ENCODE results near the gene JPT2. TPM values are rescaled to one million over a fixed set of nuclear protein-coding genes. Genes with fewer than 3 reads are reported as not detected.
"Not testable (repeated sequence)": the region's sequence is repeated elsewhere in the genome, so short reads cannot be mapped to it uniquely, and the experiment has no call there.

Gene JPT2
- polyA plus RNA-seq, 2 of the 4 experiments (the other 2 are of a cell fraction), result 97.6 to 139 TPM

GRCh38 chr16:1698680-1699079 is 20.6 kb downstream of the JPT2 start:
- FAIRE-seq (no peak), DNase-seq (ENCODE audit: low read depth in 1 of 2, low spot score in 1 of 2) (no peak), ATAC-seq (no peak)
- no peaks in the 10 kb centered on the region for H3K9me3 ChIP-seq
- no peak for TF ChIP-seq KDM1A (IDR thresholded peaks at IDR 0.05; ENCODE audit: low read depth)
- TF ChIP-seq SMC3 (IDR thresholded peaks at IDR 0.05), result no peak
- TF ChIP-seq REST (IDR thresholded peaks at IDR 0.05), result no peak
- no peak for TF ChIP-seq CBX2 (IDR thresholded peaks at IDR 0.05; ENCODE audit: borderline replicate concordance, low read depth)
- no peak for TF ChIP-seq HOXB13 (CRISPR knock-in tag; IDR thresholded peaks at IDR 0.05; ENCODE audit: low read depth)
- TF ChIP-seq JUN (IDR thresholded peaks at IDR 0.05), result no peak
- TF ChIP-seq MAZ (IDR thresholded peaks at IDR 0.05; ENCODE audit: borderline replicate concordance, low read depth, low read length), result no peak
- no peak for TF ChIP-seq CTCF (IDR thresholded peaks at IDR 0.05)
- 95% methylated on average over 10 of the region's 10 CpGs for WGBS (ENCODE audit: missing lambda C conversion rate)
- no peak overlapping the region for H3K4me3 ChIP-seq
- no peak overlapping the region for H3K4me2 ChIP-seq
- ChIA-PET POLR2A (no interaction called here), CTCF (interaction anchor here (0.7 kb wide), 1 partner anchor 67 kb away, joined by 3 read pairs; no protein-coding TSS in a partner anchor)
- H3K27ac ChIP-seq, result no peak overlapping the region
- no peaks in the 10 kb centered on the region for H3K4me1 ChIP-seq

GRCh38 chr16:1700246-1700645 is 22.2 kb downstream of the JPT2 start:
- no peak overlapping the region for H3K4me2 ChIP-seq
- no peak overlapping the region for H3K4me3 ChIP-seq
- WGBS (ENCODE audit: missing lambda C conversion rate), result 82% methylated on average over 3 of the region's 3 CpGs
- no peak for DNase-seq (ENCODE audit: low read depth in 1 of 2, low spot score in 1 of 2)
- ATAC-seq, result no peak
- no peak overlapping the region for H3K27ac ChIP-seq
- FAIRE-seq, result no peak
- no peaks in the 10 kb centered on the region for H3K9me3 ChIP-seq
- H3K4me1 ChIP-seq, result 0 out of 3 replicates have a peak, but pooled peaks cover 4% of the 10 kb centered on the region
- ChIA-PET POLR2A (interaction anchor here (1.3 kb wide), 1 partner anchor 8 kb away, joined by 5 read pairs; no protein-coding TSS in a partner anchor), CTCF (interaction anchor here (0.7 to 4.8 kb wide), 3 partner anchors 9 to 72 kb away, joined by 3 to 42 read pairs (median 3); partner anchors contain the start of genes EME2 and JPT2)
- TF ChIP-seq NR3C1 (IDR thresholded peaks at IDR 0.05) (no peak), JUNB (IDR thresholded peaks at IDR 0.05) (no peak), BCL3 (IDR thresholded peaks at IDR 0.05) (no peak), CBX8 (IDR thresholded peaks at IDR 0.05) (no peak), HOXB5 (CRISPR knock-in tag; IDR thresholded peaks at IDR 0.05) (no peak), SREBF2 (IDR thresholded peaks at IDR 0.05) (no peak), POLR2AphosphoS2 (conservative IDR thresholded peaks at IDR 0.05; ENCODE audit: low read length) (no peak), TFCP2L1 (CRISPR knock-in tag; IDR thresholded peaks at IDR 0.05) (no peak)

- Histone ChIP-seq H3K4me3 (no peak overlapping the region), H3K9me3 (no peaks in the 10 kb centered on the region), H3K4me1 (0 out of 3 replicates have a peak, but pooled peaks cover 4% of the 10 kb centered on the region), H3K27ac (no peak overlapping the region), H3K4me2 (no peak overlapping the region)
- DNase-seq (ENCODE audit: low read depth in 1 of 2, low spot score in 1 of 2) (no peak), FAIRE-seq (no peak), ATAC-seq (no peak)
- TF ChIP-seq HES2 (IDR thresholded peaks at IDR 0.05) (no peak), USF2 (IDR thresholded peaks at IDR 0.05) (no peak), BHLHE40 (IDR thresholded peaks at IDR 0.05; ENCODE audit: low read depth, low read length) (no peak), MAZ (IDR thresholded peaks at IDR 0.05; ENCODE audit: borderline replicate concordance, low read depth, low read length) (no peak)
- 76% methylated on average over 6 of the region's 6 CpGs for WGBS (ENCODE audit: missing lambda C conversion rate)
- ChIA-PET POLR2A (interaction anchor here (1.2 to 1.3 kb wide), 2 partner anchors 9 to 23 kb away, joined by 5 read pairs; partner anchors contain the start of gene JPT2), CTCF (interaction anchor here (0.7 to 4.8 kb wide), 7 partner anchors 11 to 182 kb away, joined by 3 to 42 read pairs (median 3); partner anchors contain the start of genes EME2 and IFT140)
Observed at GRCh38 chr16:1701216-1701878, 23.3 kb downstream of the JPT2 start.

GRCh38 chr16:1705324-1705687 is 27.2 kb downstream of the JPT2 start:
- POLR2A ChIA-PET, result interaction anchor here (0.6 to 4.3 kb wide), 16 partner anchors 9 to 212 kb away, joined by 3 to 44 read pairs (median 6); partner anchors contain the start of genes CRAMP1, IFT140, JPT2 and NME3
- ATAC-seq, result peak in 1 of 2 experiments; percentile 58; a peak in 3 of 6 replicates
- WGBS (ENCODE audit: missing lambda C conversion rate), result 3% methylated on average over 16 of the region's 16 CpGs

More at GRCh38 chr16:1705324-1705687, 27.2 kb downstream of the JPT2 start:
- CTCF ChIA-PET, result interaction anchor here (0.6 to 5.3 kb wide), 47 partner anchors 8 to 1449 kb away, joined by 3 to 72 read pairs (median 5); partner anchors contain the start of genes EME2, IFT140, JPT2 and MRPS34
- Histone ChIP-seq H3K27ac (peak overlapping the region; percentile 93 to 96), H3K4me3 (peak overlapping the region; percentile 89), H3K4me2 (peak overlapping the region; percentile 86), H3K4me1 (peaks cover 14% of the 10 kb centered on the region; the same call in 1 of the 3 replicates)
- DNase-seq (ENCODE audit: low read depth in 1 of 2, low spot score in 1 of 2); FAIRE-seq; H3K9me3 ChIP-seq: not testable (repeated sequence)
